ENCODE measurements around the gene CORO7. TPM values are rescaled to one million over a fixed set of nuclear protein-coding genes. Genes with fewer than 3 reads are reported as not detected.

The CORO7 gene
- total RNA-seq, 2 experiments from 2014 or later: 142 to 246 TPM

- Mint-ChIP-seq H3K36me3 (no peaks in the 10 kb centered on the region), H3K27me3 (peaks cover 6% of the 10 kb centered on the region), H3K4me1 (peaks cover 14% of the 10 kb centered on the region), H3K9me3 (ENCODE audit: low read depth) (no peaks in the 10 kb centered on the region), H3K27ac (no peak overlapping the region), H3K4me3 (no peak overlapping the region)
- CTCF ChIA-PET: interaction anchor here (1.6 kb wide), 1 partner anchor 49 kb away, joined by 4 read pairs; no protein-coding TSS in a partner anchor
- no peak for ATAC-seq
- no peak for DNase-seq
Observed at GRCh38 chr16:4322121-4323052, 94.0 kb downstream of the CORO7 start.

GRCh38 chr16:4321286-4322120 lies 94.9 kb downstream of the CORO7 start:
- Mint-ChIP-seq H3K27me3 (peaks cover 10% of the 10 kb centered on the region), H3K36me3 (no peaks in the 10 kb centered on the region), H3K4me1 (peaks cover 14% of the 10 kb centered on the region), H3K4me3 (no peak overlapping the region), H3K27ac (no peak overlapping the region), H3K9me3 (ENCODE audit: low read depth) (no peaks in the 10 kb centered on the region)
- ATAC-seq (no peak), DNase-seq (no peak)
- CTCF ChIA-PET: interaction anchor here (1.1 to 1.6 kb wide), 2 partner anchors 9 to 48 kb away, joined by 3 to 4 read pairs; no protein-coding TSS in a partner anchor

GRCh38 chr16:4320571-4321137 lies 95.7 kb downstream of the CORO7 start:
- CTCF ChIA-PET: interaction anchor here (1.1 to 1.6 kb wide), 3 partner anchors 9 to 67 kb away, joined by 3 to 4 read pairs (median 3); no protein-coding TSS in a partner anchor

GRCh38 chr16:4319454-4320421 lies 96.7 kb downstream of the CORO7 start:
- CTCF ChIA-PET: interaction anchor here (1.1 to 2.2 kb wide), 5 partner anchors 8 to 66 kb away, joined by 3 to 7 read pairs (median 3); partner anchors contain the start of gene TFAP4
- peaks cover 9% of the 10 kb centered on the region for H3K27me3 Mint-ChIP-seq
- H3K36me3 Mint-ChIP-seq: no peaks in the 10 kb centered on the region
- H3K27ac Mint-ChIP-seq: no peak overlapping the region
- DNase-seq (peak; percentile 89), ATAC-seq (peak; percentile 77)
- peaks cover 17% of the 10 kb centered on the region for H3K4me1 Mint-ChIP-seq
- H3K4me3 Mint-ChIP-seq: no peak overlapping the region
- no peaks in the 10 kb centered on the region for H3K9me3 Mint-ChIP-seq (ENCODE audit: low read depth)

More at GRCh38 chr16:4320571-4321137, 95.7 kb downstream of the CORO7 start:
- Mint-ChIP-seq H3K27ac (no peak overlapping the region), H3K36me3 (no peaks in the 10 kb centered on the region), H3K4me1 (peaks cover 14% of the 10 kb centered on the region), H3K9me3 (ENCODE audit: low read depth) (no peaks in the 10 kb centered on the region), H3K4me3 (no peak overlapping the region), H3K27me3 (peaks cover 6% of the 10 kb centered on the region)
- ATAC-seq: no peak
- no peak for DNase-seq

GRCh38 chr16:4318967-4319366 lies 97.4 kb downstream of the CORO7 start:
- no peaks in the 10 kb centered on the region for H3K9me3 Mint-ChIP-seq (ENCODE audit: low read depth)
- CTCF ChIA-PET: interaction anchor here (1.0 to 2.2 kb wide), 7 partner anchors 9 to 65 kb away, joined by 3 to 7 read pairs (median 4); partner anchors contain the start of gene TFAP4
- peaks cover 25% of the 10 kb centered on the region for H3K4me1 Mint-ChIP-seq
- H3K27me3 Mint-ChIP-seq: peaks cover 17% of the 10 kb centered on the region
- no peak overlapping the region for H3K27ac Mint-ChIP-seq
- DNase-seq: no peak
- no peaks in the 10 kb centered on the region for H3K36me3 Mint-ChIP-seq
- H3K4me3 Mint-ChIP-seq: no peak overlapping the region
- ATAC-seq: no peak

GRCh38 chr16:4318451-4318910 lies 97.9 kb downstream of the CORO7 start:
- Mint-ChIP-seq H3K36me3 (no peaks in the 10 kb centered on the region), H3K4me1 (peaks cover 26% of the 10 kb centered on the region), H3K4me3 (no peak overlapping the region), H3K27me3 (peaks cover 18% of the 10 kb centered on the region), H3K9me3 (ENCODE audit: low read depth) (no peaks in the 10 kb centered on the region), H3K27ac (no peak overlapping the region)
- CTCF ChIA-PET: interaction anchor here (1.0 to 2.2 kb wide), 7 partner anchors 9 to 45 kb away, joined by 3 to 7 read pairs (median 4); partner anchors contain the start of gene TFAP4
- ATAC-seq (no peak), DNase-seq (no peak)

GRCh38 chr16:4317532-4318450 lies 98.6 kb downstream of the CORO7 start:
- H3K36me3 Mint-ChIP-seq: no peaks in the 10 kb centered on the region
- ATAC-seq (no peak), DNase-seq (no peak)
- no peak overlapping the region for H3K4me3 Mint-ChIP-seq
- H3K9me3 Mint-ChIP-seq (ENCODE audit: low read depth): no peaks in the 10 kb centered on the region
- no peak overlapping the region for H3K27ac Mint-ChIP-seq
- peaks cover 18% of the 10 kb centered on the region for H3K27me3 Mint-ChIP-seq
- H3K4me1 Mint-ChIP-seq: peaks cover 26% of the 10 kb centered on the region
- CTCF ChIA-PET: interaction anchor here (1.0 to 2.2 kb wide), 7 partner anchors 8 to 44 kb away, joined by 3 to 7 read pairs (median 4); partner anchors contain the start of gene TFAP4

- Mint-ChIP-seq H3K27ac (no peak overlapping the region), H3K4me1 (peaks cover 26% of the 10 kb centered on the region), H3K9me3 (ENCODE audit: low read depth) (no peaks in the 10 kb centered on the region), H3K4me3 (no peak overlapping the region), H3K36me3 (no peaks in the 10 kb centered on the region), H3K27me3 (peaks cover 18% of the 10 kb centered on the region)
- CTCF ChIA-PET: interaction anchor here (1.3 to 2.2 kb wide), 4 partner anchors 10 to 33 kb away, joined by 4 to 8 read pairs (median 4); no protein-coding TSS in a partner anchor
- DNase-seq: no peak
- no peak for ATAC-seq
Observed at GRCh38 chr16:4316864-4317531, 99.4 kb downstream of the CORO7 start.

- no peak overlapping the region for H3K4me3 Mint-ChIP-seq
Observed at GRCh38 chr16:4316108-4316863, 100.1 kb downstream of the CORO7 start.

More at GRCh38 chr16:4316108-4316863, 100.1 kb downstream of the CORO7 start:
- H3K27me3 Mint-ChIP-seq: peaks cover 18% of the 10 kb centered on the region
- ATAC-seq (no peak), DNase-seq (no peak)
- CTCF ChIA-PET: interaction anchor here (1.3 to 2.2 kb wide), 4 partner anchors 10 to 54 kb away, joined by 3 to 8 read pairs (median 4); no protein-coding TSS in a partner anchor
- H3K4me1 Mint-ChIP-seq: peaks cover 26% of the 10 kb centered on the region
- no peaks in the 10 kb centered on the region for H3K36me3 Mint-ChIP-seq
- H3K9me3 Mint-ChIP-seq (ENCODE audit: low read depth): no peaks in the 10 kb centered on the region
- no peak overlapping the region for H3K27ac Mint-ChIP-seq

All from activated CD8-positive, alpha-beta memory T cell treated with anti-CD3 and anti-CD28 coated beads, Interleukin-2, amount 10 ng/mL, durations not matched to agents 7 days and 5 days (primary cell).